ENCODE results near the gene UNC13A.

- TF ChIP-seq CTCF (IDR thresholded peaks at IDR 0.05; ENCODE audit: insufficient read depth, low read length) (no peak), POLR2AphosphoS5 (IDR thresholded peaks at IDR 0.05; ENCODE audit: low read depth) (no peak), REST (IDR thresholded peaks at IDR 0.05; ENCODE audit: insufficient replicate concordance, low read depth) (no peak), GABPA (IDR thresholded peaks at IDR 0.05; ENCODE audit: low read depth) (no peak), SPI1 (IDR thresholded peaks at IDR 0.05; ENCODE audit: borderline replicate concordance, low read depth) (no peak)
These were observed 49.6 kb upstream of the UNC13A start for GRCh38 chr19:17737690-17738153.

Measured in HL-60 (cell line).